IMR-90 (cell line): ENCODE results near the gene PIKFYVE. TPM values are rescaled to one million over a fixed set of nuclear protein-coding genes. Genes with fewer than 3 reads are reported as not detected.

Source experiments
- ATAC-seq: fragments of 200-7000 bp; cut with Tn5 transposase; 2 replicates; pipeline ENCODE4 v1.9.1; 2020; ENCODE audit warnings: low read depth, mild to moderate bottlenecking, moderate library complexity
- BruUV-seq: library from RNA; stranded (reverse); fragments of 400-500 nt; replicated peaks from 2 replicates; lab custom pipeline; 2021; lab: Mats Ljungman, UMichigan
- CTCF ChIA-PET: fragments of 300-600 bp; formaldehyde crosslinking; extraction: SDS; loops from one replicate; lab custom pipeline; 2021; ENCODE audit warnings: antibody characterized with exemption; lab: Yijun Ruan, JAX
- POLR2A ChIA-PET: fragments of 300-600 bp; sonication (Branson Sonifier 250); formaldehyde crosslinking; loops from one replicate; lab custom pipeline; 2022; ENCODE audit warnings: antibody characterized with exemption; ENCODE audit not compliant: unreplicated experiment; lab: Charles Lee
- DNase-seq: peaks from one replicate; pipeline ENCODE4 v3.0.0; 2013
- H2AFZ ChIP-seq: replicated peaks from 2 replicates; pipeline ENCODE3; 2013; ENCODE audit warnings: low read length, mild to moderate bottlenecking; ENCODE audit not compliant: poor library complexity
- H2AK5ac ChIP-seq: 2 replicates; pipeline ENCODE4 v1.6.1; 2013; ENCODE audit warnings: low read depth, low read length, inconsistent platforms
- H2AK9ac ChIP-seq: replicated peaks from 2 replicates; pipeline ENCODE3; 2013; ENCODE audit warnings: mild to moderate bottlenecking, low read depth, low read length, moderate library complexity; ENCODE audit not compliant: poor library complexity
- H2BK120ac ChIP-seq: 2 replicates; pipeline ENCODE4 v1.6.1; 2013; ENCODE audit warnings: low read depth, low read length, inconsistent platforms
- H2BK15ac ChIP-seq: 3 replicates; pipeline ENCODE4 v1.6.1; 2013; ENCODE audit warnings: low read depth, low read length, inconsistent platforms
- H2BK20ac ChIP-seq: 2 replicates; pipeline ENCODE4 v1.6.1; 2013; ENCODE audit warnings: low read depth, mild to moderate bottlenecking, inconsistent platforms, low read length, moderate library complexity
- H2BK5ac ChIP-seq: 2 replicates; pipeline ENCODE4 v1.6.1; 2013; ENCODE audit warnings: mild to moderate bottlenecking, low read depth, low read length, inconsistent platforms; ENCODE audit not compliant: poor library complexity, severe bottlenecking
- H3K14ac ChIP-seq: replicated peaks from 2 replicates; pipeline ENCODE4 v1.6.1; 2013; ENCODE audit warnings: low read depth, low read length, inconsistent platforms
- H3K18ac ChIP-seq: 2 replicates; pipeline ENCODE4 v1.6.1; 2013; ENCODE audit warnings: low read depth, low read length, control low read depth
- H3K23ac ChIP-seq: 2 replicates; pipeline ENCODE4 v1.6.1; 2013; ENCODE audit warnings: low read depth, low read length, inconsistent platforms
- H3K27ac ChIP-seq: 2 replicates; pipeline ENCODE4 v1.5.1; 2013; ENCODE audit warnings: mild to moderate bottlenecking, control low read depth, low read length; ENCODE audit not compliant: insufficient read depth
- H3K27me3 ChIP-seq: 2 replicates; pipeline ENCODE4 v1.6.1; 2013; ENCODE audit warnings: low read length; ENCODE audit not compliant: control insufficient read depth, insufficient read depth
- H3K36me3 ChIP-seq: 2 replicates; pipeline ENCODE4 v1.6.1; 2013; ENCODE audit warnings: low read length, mixed read lengths; ENCODE audit not compliant: control insufficient read depth, insufficient read depth
- H3K4ac ChIP-seq: 2 replicates; pipeline ENCODE4 v1.6.1; 2013; ENCODE audit warnings: low read depth, low read length, inconsistent platforms
- H3K4me1 ChIP-seq: 2 replicates; pipeline ENCODE4 v1.6.1; 2013; ENCODE audit warnings: low read length, mixed read lengths; ENCODE audit not compliant: control insufficient read depth, insufficient read depth
- H3K4me2 ChIP-seq: 2 replicates; pipeline ENCODE4 v1.6.1; 2013; ENCODE audit warnings: low read depth, mild to moderate bottlenecking, control low read depth, low read length, moderate library complexity
- H3K4me3 ChIP-seq: 2 replicates; pipeline ENCODE4 v1.5.1; 2013; ENCODE audit warnings: low read depth, mild to moderate bottlenecking, control low read depth, low read length, moderate library complexity; ENCODE audit not compliant: insufficient read depth
- H3K56ac ChIP-seq: 2 replicates; pipeline ENCODE4 v1.6.1; 2013; ENCODE audit warnings: low read length, inconsistent platforms; ENCODE audit not compliant: insufficient read depth; ENCODE audit errors: extremely low read depth
- H3K79me1 ChIP-seq, 2 experiments: 2 replicates each; pipeline ENCODE4 v1.6.1; 2013; ENCODE audit warnings: low read length in 2 of 2, inconsistent platforms in 1 of 2, low read depth in 1 of 2
- H3K9ac ChIP-seq: 2 replicates; pipeline ENCODE4 v1.6.1; 2013; ENCODE audit warnings: low read depth, low read length, control low read depth
- H3K9me1 ChIP-seq: 2 replicates; pipeline ENCODE4 v1.6.1; 2013; ENCODE audit warnings: low read length, inconsistent platforms; ENCODE audit not compliant: insufficient read depth
- H3K9me3 ChIP-seq: 2 replicates; pipeline ENCODE4 v1.6.1; 2013; ENCODE audit warnings: low read length; ENCODE audit not compliant: control insufficient read depth, insufficient read depth
- H4K20me1 ChIP-seq: 2 replicates; pipeline ENCODE4 v1.6.1; 2013; ENCODE audit warnings: low read length, inconsistent platforms; ENCODE audit not compliant: insufficient read depth
- H4K5ac ChIP-seq: 2 replicates; pipeline ENCODE4 v1.6.1; 2013; ENCODE audit warnings: mild to moderate bottlenecking, low read depth, low read length, control low read depth
- H4K8ac ChIP-seq, 2 experiments: 2 replicates each; pipeline ENCODE4 v1.6.1; 2013; ENCODE audit warnings: low read depth in 2 of 2, low read length in 2 of 2, control low read depth in 1 of 2, inconsistent platforms in 1 of 2
- H4K91ac ChIP-seq: 2 replicates; pipeline ENCODE4 v1.6.1; 2013; ENCODE audit warnings: low read depth, low read length, inconsistent platforms; ENCODE audit not compliant: insufficient read depth
- BHLHE40 ChIP-seq: fragments of 150-350 bp; IDR thresholded peaks from 2 replicates; pipeline ENCODE4 v1.6.1; 2016; ENCODE audit warnings: mild to moderate bottlenecking, low read depth, low read length
- CEBPB ChIP-seq: IDR thresholded peaks from 2 replicates; pipeline ENCODE4 v1.6.1; 2012; ENCODE audit warnings: low read depth, low read length, improper control_type of control experiment
- CHD1 ChIP-seq: IDR thresholded peaks from 2 replicates; pipeline ENCODE4 v1.6.1; 2012; ENCODE audit warnings: low read depth, low read length, improper control_type of control experiment
- CTCF ChIP-seq: conservative IDR thresholded peaks from 2 replicates; pipeline ENCODE4 v1.5.1; 2012; ENCODE audit warnings: mild to moderate bottlenecking, low read depth, low read length, improper control_type of control experiment
- ELK1 ChIP-seq: fragments of 150-350 bp; IDR thresholded peaks from 2 replicates; pipeline ENCODE4 v1.6.1; 2016; ENCODE audit warnings: low read depth, mild to moderate bottlenecking, low read length, moderate library complexity, borderline replicate concordance
- FOS ChIP-seq: fragments of 150-350 bp; IDR thresholded peaks from 2 replicates; pipeline ENCODE4 v1.6.1; 2016; ENCODE audit warnings: low read depth, low read length
- MAFK ChIP-seq: IDR thresholded peaks from 2 replicates; pipeline ENCODE4 v1.6.1; 2012; ENCODE audit warnings: low read depth, low read length, improper control_type of control experiment
- MAZ ChIP-seq: IDR thresholded peaks from 2 replicates; pipeline ENCODE4 v1.6.1; 2012; ENCODE audit warnings: low read depth, mild to moderate bottlenecking, low read length, improper control_type of control experiment, moderate library complexity, borderline replicate concordance
- MXI1 ChIP-seq: IDR thresholded peaks from 2 replicates; pipeline ENCODE4 v1.6.1; 2012; ENCODE audit warnings: low read depth, mild to moderate bottlenecking, low read length, moderate library complexity, borderline replicate concordance
- NFE2L2 ChIP-seq: fragments of 150-350 bp; IDR thresholded peaks from 2 replicates; pipeline ENCODE4 v1.6.1; 2016; ENCODE audit warnings: low read depth, mild to moderate bottlenecking, low read length
- POLR2A ChIP-seq: IDR thresholded peaks from 2 replicates; pipeline ENCODE4 v1.6.1; 2012; ENCODE audit warnings: mild to moderate bottlenecking, low read depth, low read length
- RAD21 ChIP-seq: IDR thresholded peaks from 2 replicates; pipeline ENCODE4 v1.6.1; 2012; ENCODE audit warnings: low read length, improper control_type of control experiment
- RCOR1 ChIP-seq: IDR thresholded peaks from 2 replicates; pipeline ENCODE4 v1.6.1; 2012; ENCODE audit warnings: mild to moderate bottlenecking, low read length, improper control_type of control experiment; ENCODE audit not compliant: insufficient replicate concordance
- RFX5 ChIP-seq: IDR thresholded peaks from 2 replicates; pipeline ENCODE4 v1.8.0; 2012; ENCODE audit warnings: low read depth, mild to moderate bottlenecking, low read length, moderate library complexity
- SMC3 ChIP-seq: fragments of 150-350 bp; IDR thresholded peaks from 2 replicates; pipeline ENCODE4 v1.6.1; 2016; ENCODE audit warnings: low read depth, mild to moderate bottlenecking, antibody characterized with exemption, low read length, moderate library complexity
- USF2 ChIP-seq: fragments of 150-350 bp; IDR thresholded peaks from 2 replicates; pipeline ENCODE4 v1.6.1; 2017; ENCODE audit warnings: mild to moderate bottlenecking, antibody characterized with exemption, low read length, low read depth
- WGBS, 2 experiments: methylation state at CpG; one replicate each; pipeline versions ENCODE4 v1.1.5 to v1.1.7; 2013; ENCODE audit warnings: missing lambda C conversion rate in 2 of 2; ENCODE audit not compliant: insufficient read length in 1 of 2; ENCODE audit errors: extremely low coverage in 2 of 2; 5-methylcytosine and 5-hydroxymethylcytosine counted together
- dilution Hi-C: fragments of 300-500 bp; cut with HindIII; formaldehyde crosslinking; loops from one replicate; pipeline ENCODE4 v1.14.3; 2018; ENCODE audit warnings: low sequenced_read_pairs; ENCODE audit not compliant: unreplicated experiment
- in situ Hi-C: fragments of 300-500 bp; cut with MboI; formaldehyde crosslinking; loops from 3 replicates; pipeline ENCODE4 v1.14.3; 2019; ENCODE audit warnings: low sequenced_read_pairs, inconsistent platforms, mixed read lengths
- intact Hi-C: fragments of 100-400 bp; cut with micrococcal nuclease; formaldehyde crosslinking; loops from 2 replicates; pipeline ENCODE4 v1.10.0; 2022
- polyA plus RNA-seq, 3 experiments: library from polyadenylated mRNA; depleted of rRNA; stranded (reverse); fragments of >200 nt; gene quantifications; 2 replicates each; pipeline ENCODE4 v1.2.3, GENCODE V29; 2012; ENCODE audit warnings: low replicate concordance in 1 of 3
- total RNA-seq: library from RNA; depleted of rRNA; stranded (reverse); fragments of >200 nt; gene quantifications from 2 replicates; pipeline ENCODE4 v1.2.3, GENCODE V29; 2012

PIKFYVE gene
- total and polyA plus RNA-seq, 2 of the 4 experiments (the other 2 are of a cell fraction): 9.3 to 34.6 TPM

DNA sequence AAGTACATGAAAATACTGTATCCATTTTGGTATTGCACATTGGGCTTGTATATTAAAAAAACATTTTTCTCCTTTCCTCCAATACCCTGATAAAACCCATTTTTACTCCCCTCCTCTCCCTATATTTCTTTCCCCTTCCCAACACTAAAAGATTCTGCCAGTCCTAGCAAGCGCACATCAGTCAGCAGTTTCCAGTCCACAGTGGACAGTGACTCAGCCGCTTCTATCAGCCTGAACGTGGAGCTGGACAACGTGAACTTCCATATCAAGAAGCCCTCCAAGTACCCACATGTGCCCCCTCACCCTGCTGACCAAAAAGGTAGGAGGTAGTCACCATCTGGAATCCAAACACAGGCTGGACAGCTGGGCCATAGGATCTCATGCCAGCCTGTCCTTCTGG lies 38.6 kb downstream of the PIKFYVE start:
- H4K91ac ChIP-seq: no peak overlapping the region
- no peaks in the 10 kb centered on the region for H3K27me3 ChIP-seq
- no peak overlapping the region for H3K23ac ChIP-seq
- H3K4me2 ChIP-seq: no peak overlapping the region
- H2AFZ ChIP-seq: no peak overlapping the region
- no peaks in the 10 kb centered on the region for H3K79me1 ChIP-seq
- H3K4me3 ChIP-seq: no peak overlapping the region
- no peak overlapping the region for H2BK5ac ChIP-seq
- POLR2A ChIA-PET: no interaction called here
- no peak overlapping the region for H4K5ac ChIP-seq
- H2AK9ac ChIP-seq: no peak overlapping the region
- CTCF ChIA-PET: no interaction called here
- intact Hi-C loops (loop anchor here (5.0 kb wide), 1 partner anchor 33 kb away; no protein-coding TSS in a partner anchor), in situ Hi-C loops (no loop called here), dilution Hi-C loops (no loop called here)
- H3K18ac ChIP-seq: no peak overlapping the region
- no peak overlapping the region for H3K14ac ChIP-seq
- H3K36me3 ChIP-seq: peaks cover 21% of the 10 kb centered on the region
- H2BK15ac ChIP-seq: no peak overlapping the region
- H4K20me1 ChIP-seq: no peaks in the 10 kb centered on the region
- H3K56ac ChIP-seq: no peak overlapping the region
- DNase-seq: no peak
- no peak overlapping the region for H2AK5ac ChIP-seq
- BruUV-seq: no TSS peak
- 94% methylated on average over 3 of the region's 4 CpGs; no CpG with 5 or more reads in 1 of the 2 experiments for WGBS, 2 experiments
- no peak overlapping the region for H3K9ac ChIP-seq
- no peaks in the 10 kb centered on the region for H3K9me3 ChIP-seq
- H3K9me1 ChIP-seq: no peaks in the 10 kb centered on the region; the same call in 1 of the 2 replicates
- H3K4ac ChIP-seq: no peak overlapping the region
- TF ChIP-seq BHLHE40 (no peak), NFE2L2 (no peak), SMC3 (no peak), RCOR1 (no peak), POLR2A (no peak), RFX5 (no peak), CTCF (no peak), MXI1 (no peak), ELK1 (no peak), CHD1 (no peak), MAFK (no peak), CEBPB (no peak), FOS (no peak), USF2 (no peak), RAD21 (no peak), MAZ (no peak)
- no peak for ATAC-seq
- H2BK120ac ChIP-seq: no peak overlapping the region
- H2BK20ac ChIP-seq: no peak overlapping the region
- H3K27ac ChIP-seq: no peak overlapping the region
- no peaks in the 10 kb centered on the region for H3K4me1 ChIP-seq
- no peak overlapping the region for H4K8ac ChIP-seq
